ENCODE results near the gene LRRC59.
"Not testable (repeated sequence)": the region's sequence is repeated elsewhere in the genome, so short reads cannot be mapped to it uniquely, and the experiment has no call there.

LRRC59 gene

GRCh38 chr17:50422738-50423137 lies 25.4 kb upstream of the LRRC59 start:
- Histone ChIP-seq H3K9me2 (replicated peaks; ENCODE audit: insufficient read depth, low read length) (no peaks in the 10 kb centered on the region), H3F3A (ENCODE audit: insufficient read depth, low read length) (peaks cover 11% of the 10 kb centered on the region), H3K79me2 (ENCODE audit: low read length) (0 out of 2 replicates have a peak, but pooled peaks cover under 1% of the 10 kb centered on the region), H3K4me1 (ENCODE audit: low read length) (peaks cover 16% of the 10 kb centered on the region), H3K9me3 (replicated peaks; ENCODE audit: insufficient read depth, low read length) (no peaks in the 10 kb centered on the region), H4K20me1 (ENCODE audit: insufficient read depth, low read length) (no peaks in the 10 kb centered on the region), H3K27ac (ENCODE audit: low read length) (no peak overlapping the region), H3K9ac (ENCODE audit: low read length) (no peak overlapping the region), H2AFZ (ENCODE audit: low read length) (no peak overlapping the region), H3K4me3 (ENCODE audit: low read length) (no peak overlapping the region), H3K27me3 (replicated peaks; ENCODE audit: insufficient read depth, low read length) (no peaks in the 10 kb centered on the region), H3K36me3 (replicated peaks; ENCODE audit: insufficient read depth, low read length) (no peaks in the 10 kb centered on the region), H3K4me2 (ENCODE audit: low read depth, low read length) (no peak overlapping the region)
- no peak for DNase-seq
- TF ChIP-seq EZH2 (optimal IDR thresholded peaks at IDR 0.05; ENCODE audit: low read depth, low read length) (no peak), EZH2phosphoT487 (IDR thresholded peaks at IDR 0.05; ENCODE audit: low read length) (no peak), CTCF (IDR thresholded peaks at IDR 0.05; ENCODE audit: low read length) (no peak)

- DNase-seq = peak; percentile 49
- Histone ChIP-seq H3K27me3 (replicated peaks; ENCODE audit: insufficient read depth, low read length) (no peaks in the 10 kb centered on the region), H3K36me3 (replicated peaks; ENCODE audit: insufficient read depth, low read length) (no peaks in the 10 kb centered on the region), H3K9me2 (replicated peaks; ENCODE audit: insufficient read depth, low read length) (no peaks in the 10 kb centered on the region), H3K27ac (ENCODE audit: low read length) (no peak overlapping the region), H3K9ac (ENCODE audit: low read length) (no peak overlapping the region), H2AFZ (ENCODE audit: low read length) (peak overlapping the region; percentile 63), H3K4me2 (ENCODE audit: low read depth, low read length) (peak overlapping the region; percentile 36), H3K4me3 (ENCODE audit: low read length) (peak overlapping the region; percentile 44; the same call in 1 of the 2 replicates), H3K79me2 (ENCODE audit: low read length) (no peaks in the 10 kb centered on the region), H3K9me3 (replicated peaks; ENCODE audit: insufficient read depth, low read length) (no peaks in the 10 kb centered on the region), H4K20me1 (ENCODE audit: insufficient read depth, low read length) (no peaks in the 10 kb centered on the region), H3K4me1 (ENCODE audit: low read length) (0 out of 2 replicates have a peak, but pooled peaks cover 8% of the 10 kb centered on the region), H3F3A (ENCODE audit: insufficient read depth, low read length) (peaks cover 2% of the 10 kb centered on the region)
- TF ChIP-seq EZH2phosphoT487 (IDR thresholded peaks at IDR 0.05; ENCODE audit: low read length) = no peak
These were observed 24.2 kb upstream of the LRRC59 start for GRCh38 chr17:50421308-50422051.

- Histone ChIP-seq H3K4me3 (ENCODE audit: low read length) (no peak overlapping the region), H3K4me1 (ENCODE audit: low read length) (0 out of 2 replicates have a peak, but pooled peaks cover 7% of the 10 kb centered on the region)
- TF ChIP-seq EZH2 (optimal IDR thresholded peaks at IDR 0.05; ENCODE audit: low read depth, low read length) = no peak
- no peak for TF ChIP-seq CTCF (IDR thresholded peaks at IDR 0.05; ENCODE audit: low read length)
- TF ChIP-seq EZH2phosphoT487 (IDR thresholded peaks at IDR 0.05; ENCODE audit: low read length) = no peak
These were observed 23.2 kb upstream of the LRRC59 start for GRCh38 chr17:50420419-50421112.

GRCh38 chr17:50419577-50419976 lies 22.3 kb upstream of the LRRC59 start:
- H3K9me3 ChIP-seq (replicated peaks; ENCODE audit: insufficient read depth, low read length); H3K4me3 ChIP-seq (ENCODE audit: low read length); H3K9ac ChIP-seq (ENCODE audit: low read length); H3K9me2 ChIP-seq (replicated peaks; ENCODE audit: insufficient read depth, low read length); H4K20me1 ChIP-seq (ENCODE audit: insufficient read depth, low read length); H3K79me2 ChIP-seq (ENCODE audit: low read length); H2AFZ ChIP-seq (ENCODE audit: low read length); DNase-seq; H3K27me3 ChIP-seq (replicated peaks; ENCODE audit: insufficient read depth, low read length); H3K27ac ChIP-seq (ENCODE audit: low read length); H3F3A ChIP-seq (ENCODE audit: insufficient read depth, low read length); H3K4me1 ChIP-seq (ENCODE audit: low read length); H3K36me3 ChIP-seq (replicated peaks; ENCODE audit: insufficient read depth, low read length); H3K4me2 ChIP-seq (ENCODE audit: low read depth, low read length): not testable (repeated sequence)

More at GRCh38 chr17:50420419-50421112, 23.2 kb upstream of the LRRC59 start:
- Histone ChIP-seq H3K36me3 (replicated peaks; ENCODE audit: insufficient read depth, low read length) (no peaks in the 10 kb centered on the region), H3K4me2 (ENCODE audit: low read depth, low read length) (peak overlapping the region; percentile 36; the same call in 1 of the 2 replicates), H3K27me3 (replicated peaks; ENCODE audit: insufficient read depth, low read length) (no peaks in the 10 kb centered on the region), H3F3A (ENCODE audit: insufficient read depth, low read length) (no peaks in the 10 kb centered on the region), H3K9me2 (replicated peaks; ENCODE audit: insufficient read depth, low read length) (no peaks in the 10 kb centered on the region), H3K27ac (ENCODE audit: low read length) (no peak overlapping the region), H3K9ac (ENCODE audit: low read length) (no peak overlapping the region), H4K20me1 (ENCODE audit: insufficient read depth, low read length) (no peaks in the 10 kb centered on the region), H3K79me2 (ENCODE audit: low read length) (no peaks in the 10 kb centered on the region), H3K9me3 (replicated peaks; ENCODE audit: insufficient read depth, low read length) (no peaks in the 10 kb centered on the region), H2AFZ (ENCODE audit: low read length) (peak overlapping the region; percentile 63; the same call in 1 of the 2 replicates)
- no peak for DNase-seq
